Endothelial cell of umbilical vein (primary cell): ENCODE data around the gene KAZN. TPM values are rescaled to one million over a fixed set of nuclear protein-coding genes. Genes with fewer than 3 reads are reported as not detected.

Source experiments
- BruUV-seq: library from RNA; stranded (reverse); fragments of 400-500 nt; replicated peaks from 2 replicates; lab custom pipeline; 2021; lab: Mats Ljungman, UMichigan
- CTCF ChIA-PET: fragments of 300-600, 350-600 bp; sonication (Branson Sonifier 250); formaldehyde crosslinking; loops from one replicate; lab custom pipeline; 2021; ENCODE audit warnings: antibody characterized with exemption, inconsistent platforms; lab: Charles Lee
- POLR2A ChIA-PET: fragments of 300-600, 350-600 bp; sonication (Branson Sonifier 250); formaldehyde crosslinking; loops from one replicate; lab custom pipeline; 2021; ENCODE audit warnings: antibody characterized with exemption, inconsistent platforms; lab: Charles Lee
- DNase-seq: peaks from one replicate; pipeline ENCODE4 v3.0.0-alpha.2; 2011; ENCODE audit warnings: low read depth, low spot score
- FAIRE-seq: peaks from 2 replicates; lab custom pipeline; 2011; peaks lifted over from hg19 to GRCh38; lab: Jason Lieb, UNC
- H2AFZ ChIP-seq: 2 replicates; pipeline ENCODE4 v1.6.0; 2012; ENCODE audit warnings: low read depth, low read length, control low read depth, inconsistent platforms
- H3K27ac ChIP-seq: 2 replicates; pipeline ENCODE4 v1.5.1; 2011; ENCODE audit warnings: low read depth, mild to moderate bottlenecking, control low read depth, low read length, moderate library complexity; ENCODE audit not compliant: insufficient read depth
- H3K27me3 ChIP-seq, 2 experiments: 2 replicates each; pipeline versions ENCODE4 v1.6.0 to v1.6.1; 2011; ENCODE audit warnings: low read length in 2 of 2, mixed read lengths in 1 of 2; ENCODE audit not compliant: control insufficient read depth in 2 of 2, insufficient read depth in 2 of 2
- H3K36me3 ChIP-seq, 2 experiments: 2 replicates in 1 of 2; 3 replicates in 1 of 2; pipeline ENCODE4 v1.5.1; 2011; ENCODE audit warnings: low read length in 2 of 2, mild to moderate bottlenecking in 1 of 2, moderate library complexity in 1 of 2; ENCODE audit not compliant: control insufficient read depth in 2 of 2, insufficient read depth in 2 of 2; ENCODE audit errors: extremely low read depth in 1 of 2
- H3K4me1 ChIP-seq: 3 replicates; pipeline ENCODE4 v1.5.1; 2011; ENCODE audit warnings: mild to moderate bottlenecking, low read length; ENCODE audit not compliant: control insufficient read depth, insufficient read depth; ENCODE audit errors: extremely low read depth
- H3K4me2 ChIP-seq: 2 replicates; pipeline ENCODE4 v1.6.1; 2011; ENCODE audit warnings: low read length, control low read depth, mixed read lengths; ENCODE audit not compliant: insufficient read depth
- H3K4me3 ChIP-seq, 3 experiments: fragments of 200-600 bp in 1 of 3; sonication (generic), shearing (Covaris generic) in 1 of 3; replicated peaks in 1 of 3; 2 replicates each; pipeline ENCODE4 v1.5.1; 2011 to 2016; ENCODE audit warnings: control low read depth in 3 of 3, low read length in 3 of 3, mild to moderate bottlenecking in 2 of 3, inconsistent platforms in 1 of 3, low read depth in 1 of 3, moderate library complexity in 1 of 3; ENCODE audit not compliant: insufficient read depth in 1 of 3
- H3K79me2 ChIP-seq: 2 replicates; pipeline ENCODE4 v1.6.0; 2012; ENCODE audit warnings: low read length, inconsistent platforms; ENCODE audit not compliant: control insufficient read depth, insufficient read depth
- H3K9ac ChIP-seq: replicated peaks from 2 replicates; pipeline ENCODE3; 2011; ENCODE audit warnings: low read length, control low read depth; ENCODE audit not compliant: insufficient read depth; ENCODE audit errors: extremely low read depth
- H3K9me1 ChIP-seq: replicated peaks from 3 replicates; pipeline ENCODE4 v1.6.0; 2011; ENCODE audit warnings: mild to moderate bottlenecking, low read length; ENCODE audit not compliant: control insufficient read depth, insufficient read depth; ENCODE audit errors: extremely low read depth
- H3K9me3 ChIP-seq: replicated peaks from 2 replicates; pipeline ENCODE4 v1.5.1; 2012; ENCODE audit warnings: low read length, inconsistent platforms; ENCODE audit not compliant: control insufficient read depth, insufficient read depth
- H4K20me1 ChIP-seq: replicated peaks from 2 replicates; pipeline ENCODE3; 2011; ENCODE audit warnings: mild to moderate bottlenecking, low read length; ENCODE audit not compliant: control insufficient read depth, insufficient read depth; ENCODE audit errors: extremely low read depth
- CTCF ChIP-seq, 2 donors: IDR thresholded peaks; 1 replicate in 1 of 2; 2 replicates in 1 of 2; pipeline ENCODE4 v1.5.1; 2011; ENCODE audit warnings: low read length in 2 of 2, mild to moderate bottlenecking in 2 of 2, moderate library complexity in 2 of 2, control low read depth in 1 of 2, inconsistent platforms in 1 of 2, low read depth in 1 of 2; ENCODE audit not compliant: insufficient read depth in 1 of 2; ENCODE audit errors: extremely low read depth in 1 of 2
- EZH2 ChIP-seq: IDR thresholded peaks from 2 replicates; pipeline ENCODE4 v1.6.1; 2012; ENCODE audit warnings: borderline replicate concordance, low read depth, mild to moderate bottlenecking, moderate library complexity, low read length, inconsistent platforms; ENCODE audit not compliant: severe bottlenecking
- FOS ChIP-seq: IDR thresholded peaks from 2 replicates; pipeline ENCODE4 v1.6.1; 2011; ENCODE audit warnings: mild to moderate bottlenecking, low read length, moderate library complexity, borderline replicate concordance; ENCODE audit not compliant: insufficient read depth
- GATA2 ChIP-seq: IDR thresholded peaks from 2 replicates; pipeline ENCODE4 v1.7.0; 2011; ENCODE audit warnings: low read depth, mild to moderate bottlenecking, moderate library complexity, mixed read lengths, low read length; ENCODE audit not compliant: insufficient read length, insufficient read depth
- JUN ChIP-seq: IDR thresholded peaks from 2 replicates; pipeline ENCODE4 v1.6.1; 2011; ENCODE audit warnings: borderline replicate concordance, low read depth; ENCODE audit not compliant: insufficient read length, insufficient read depth
- MYC ChIP-seq: IDR thresholded peaks from one replicate; pipeline ENCODE4 v1.6.1; 2011; ENCODE audit warnings: mild to moderate bottlenecking, low read depth, low read length
- POLR2A ChIP-seq: IDR thresholded peaks from 2 replicates; pipeline ENCODE4 v1.6.1; 2012; ENCODE audit warnings: low read depth, mild to moderate bottlenecking, control low read depth, low read length
- POLR2AphosphoS5 ChIP-seq: IDR thresholded peaks from 2 replicates; pipeline ENCODE4 v1.6.1; 2012; ENCODE audit warnings: low read depth, mild to moderate bottlenecking, control low read depth, low read length, moderate library complexity; ENCODE audit not compliant: insufficient read depth
- dilution Hi-C: fragments of 300-500 bp; cut with MboI; formaldehyde crosslinking; loops from one replicate; pipeline ENCODE4 v1.15.0; 2019; ENCODE audit warnings: low sequenced_read_pairs; ENCODE audit not compliant: extremely low pct_ligation_motif_present
- intact Hi-C: fragments of 100-400 bp; cut with micrococcal nuclease; formaldehyde crosslinking; loops from one replicate; pipeline ENCODE4 v1.10.0; 2022
- polyA plus RNA-seq, 4 experiments: library from polyadenylated mRNA; depleted of rRNA in 3 of 4; stranded (reverse) in 3 of 4; unstranded in 1 of 4; fragments of >200 nt; gene quantifications; 2 replicates each; pipeline versions ENCODE4 v1.2.1 to v1.2.3, GENCODE V29; 2011 to 2012; ENCODE audit warnings: missing spikeins in 1 of 4
- total RNA-seq: library from RNA; stranded (reverse); gene quantifications from 2 replicates; pipeline ENCODE4 v1.2.3, GENCODE V29; 2021
- TF ChIP-seq, protein P1 (sequence below): IDR thresholded peaks from 2 replicates; pipeline ENCODE4 v1.6.1; 2011; ENCODE audit not compliant: insufficient read depth, insufficient read length

KAZN gene
- total and polyA plus RNA-seq, 2 donors (not counting 3 experiments of a cell fraction or from before 2014, with no cell fraction given), result 1.6 to 5.8 TPM

GRCh38 chr1:15101801-15102200 is 503.3 kb downstream of the KAZN start:
- FAIRE-seq, result no peak
- CTCF ChIA-PET, result interaction anchor here (1.4 kb wide), 1 partner anchor 27 kb away, joined by 3 read pairs; no protein-coding TSS in a partner anchor
- no peak overlapping the region for H3K9ac ChIP-seq
- TF ChIP-seq FOS (no peak), GATA2 (no peak), JUN (no peak), EZH2 (no peak), POLR2A (no peak), CTCF (IDR thresholded peaks at IDR 0.05; ENCODE audit: extremely low read depth in 1 of 2, insufficient read depth in 1 of 2, low read depth in 1 of 2, low read length in 2 of 2) (no peak), MYC (no peak), POLR2AphosphoS5 (no peak)
- TF ChIP-seq, protein P1, sequence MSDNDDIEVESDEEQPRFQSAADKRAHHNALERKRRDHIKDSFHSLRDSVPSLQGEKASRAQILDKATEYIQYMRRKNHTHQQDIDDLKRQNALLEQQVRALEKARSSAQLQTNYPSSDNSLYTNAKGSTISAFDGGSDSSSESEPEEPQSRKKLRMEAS, result no peak
- no peaks in the 10 kb centered on the region for H3K27me3 ChIP-seq
- no peaks in the 10 kb centered on the region for H4K20me1 ChIP-seq
- H2AFZ ChIP-seq, result no peak overlapping the region
- no TSS peak for BruUV-seq
- no peak overlapping the region for H3K4me2 ChIP-seq
- H3K9me3 ChIP-seq, result no peaks in the 10 kb centered on the region
- no peak for DNase-seq
- H3K36me3 ChIP-seq, result no peaks in the 10 kb centered on the region
- no peak overlapping the region for H3K27ac ChIP-seq
- no peaks in the 10 kb centered on the region for H3K4me1 ChIP-seq
- POLR2A ChIA-PET, result no interaction called here
- dilution Hi-C loops, result no loop called here
- no peaks in the 10 kb centered on the region for H3K79me2 ChIP-seq
- H3K4me3 ChIP-seq, result no peak overlapping the region
- H3K9me1 ChIP-seq, result no peaks in the 10 kb centered on the region
- intact Hi-C loops, result no loop called here
